GM12875 (cell line): ENCODE results near the gene TRIM47.

Experiments used
- H3K4me3 ChIP-seq: one replicate; pipeline ENCODE4 v1.5.1; 2011; ENCODE audit warnings: low read depth, low read length, control low read depth
- TF ChIP-seq, protein P1 (sequence below): IDR thresholded peaks from 2 replicates; pipeline ENCODE4 v1.5.1; 2011; ENCODE audit warnings: low read depth, mild to moderate bottlenecking, control low read depth, inconsistent platforms, low read length, moderate library complexity, borderline replicate concordance; ENCODE audit not compliant: insufficient read depth

The TRIM47 gene

DNA sequence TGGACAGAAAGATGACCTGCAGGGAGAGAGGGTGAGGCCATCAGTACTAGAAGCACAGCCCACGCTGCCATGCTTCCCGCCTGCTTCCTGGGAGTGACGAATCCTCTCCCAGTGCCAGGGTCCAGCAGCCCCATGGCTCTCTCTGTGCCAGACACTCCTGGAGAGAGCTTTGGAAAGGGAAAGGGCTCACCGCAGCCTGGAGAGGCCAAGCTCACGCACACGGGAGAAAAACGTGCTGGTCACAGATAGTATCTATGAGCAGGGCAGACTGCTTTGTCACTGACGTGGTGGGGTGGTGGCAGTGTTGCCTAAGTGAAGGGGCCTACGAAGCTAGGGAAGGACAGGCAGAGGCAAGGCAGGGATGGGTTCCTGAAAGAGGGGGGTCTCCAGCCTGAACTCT lies 28.7 kb downstream of the TRIM47 start:
- no peak overlapping the region for H3K4me3 ChIP-seq
- TF ChIP-seq, protein P1, sequence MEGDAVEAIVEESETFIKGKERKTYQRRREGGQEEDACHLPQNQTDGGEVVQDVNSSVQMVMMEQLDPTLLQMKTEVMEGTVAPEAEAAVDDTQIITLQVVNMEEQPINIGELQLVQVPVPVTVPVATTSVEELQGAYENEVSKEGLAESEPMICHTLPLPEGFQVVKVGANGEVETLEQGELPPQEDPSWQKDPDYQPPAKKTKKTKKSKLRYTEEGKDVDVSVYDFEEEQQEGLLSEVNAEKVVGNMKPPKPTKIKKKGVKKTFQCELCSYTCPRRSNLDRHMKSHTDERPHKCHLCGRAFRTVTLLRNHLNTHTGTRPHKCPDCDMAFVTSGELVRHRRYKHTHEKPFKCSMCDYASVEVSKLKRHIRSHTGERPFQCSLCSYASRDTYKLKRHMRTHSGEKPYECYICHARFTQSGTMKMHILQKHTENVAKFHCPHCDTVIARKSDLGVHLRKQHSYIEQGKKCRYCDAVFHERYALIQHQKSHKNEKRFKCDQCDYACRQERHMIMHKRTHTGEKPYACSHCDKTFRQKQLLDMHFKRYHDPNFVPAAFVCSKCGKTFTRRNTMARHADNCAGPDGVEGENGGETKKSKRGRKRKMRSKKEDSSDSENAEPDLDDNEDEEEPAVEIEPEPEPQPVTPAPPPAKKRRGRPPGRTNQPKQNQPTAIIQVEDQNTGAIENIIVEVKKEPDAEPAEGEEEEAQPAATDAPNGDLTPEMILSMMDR, result no peak

DNA sequence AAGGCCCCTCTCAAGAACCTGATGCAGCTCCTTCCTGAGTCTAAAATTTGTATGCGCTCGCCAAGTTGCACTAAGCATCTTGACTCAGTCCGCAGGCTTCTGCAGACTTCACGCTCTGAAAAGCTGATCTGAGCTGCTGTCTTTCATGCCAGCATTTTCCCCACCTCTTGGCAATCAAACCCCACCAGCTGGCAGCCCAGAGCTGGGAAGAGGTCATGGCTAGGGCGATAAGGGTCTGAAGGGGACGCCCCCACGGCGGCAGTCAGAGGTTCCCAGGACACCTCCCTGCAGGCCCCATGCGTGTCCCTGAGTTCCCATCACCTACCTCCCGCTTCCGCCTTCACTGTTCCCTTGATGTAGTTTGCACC lies 29.1 kb downstream of the TRIM47 start:
- TF ChIP-seq, protein P1, result no peak
- H3K4me3 ChIP-seq, result no peak overlapping the region

DNA sequence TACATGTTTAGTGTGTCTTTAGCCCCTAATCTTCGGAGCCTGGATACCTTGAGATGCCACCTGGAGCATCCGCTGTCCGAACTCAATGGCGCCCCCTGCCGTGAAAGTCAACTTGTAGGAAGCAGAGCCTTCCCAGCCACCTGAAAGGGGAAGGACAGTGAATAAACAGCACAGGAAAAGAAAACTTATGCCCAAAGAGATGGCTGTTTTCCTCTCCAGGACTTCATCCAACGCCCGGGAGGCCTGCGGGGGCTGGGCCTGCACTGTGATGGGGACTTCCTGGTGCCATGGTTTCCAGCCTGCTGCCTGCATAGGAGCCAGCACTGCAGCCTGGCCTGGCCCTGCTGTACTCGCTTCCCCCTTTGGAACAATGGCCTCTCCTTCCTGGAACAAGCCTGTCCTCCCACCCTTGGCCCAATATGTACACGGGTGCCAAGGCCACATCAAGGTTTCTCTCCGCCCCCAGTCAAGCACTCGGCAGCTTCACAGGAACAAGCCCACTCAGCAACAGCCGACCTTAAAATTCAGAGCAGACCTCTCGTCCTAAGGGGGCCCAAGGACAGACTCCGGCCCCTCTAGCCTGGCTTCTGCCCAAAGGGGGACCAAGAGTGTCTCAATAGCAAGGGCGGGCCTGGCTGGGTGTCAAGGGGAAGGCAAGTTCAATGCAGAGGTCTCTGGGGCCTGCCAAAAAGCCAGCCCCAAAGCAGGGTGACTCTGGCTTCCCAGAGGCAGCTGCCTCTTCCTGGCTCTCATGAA lies 29.7 kb downstream of the TRIM47 start:
- H3K4me3 ChIP-seq, result no peak overlapping the region
- TF ChIP-seq, protein P1, result peak; percentile 83

DNA sequence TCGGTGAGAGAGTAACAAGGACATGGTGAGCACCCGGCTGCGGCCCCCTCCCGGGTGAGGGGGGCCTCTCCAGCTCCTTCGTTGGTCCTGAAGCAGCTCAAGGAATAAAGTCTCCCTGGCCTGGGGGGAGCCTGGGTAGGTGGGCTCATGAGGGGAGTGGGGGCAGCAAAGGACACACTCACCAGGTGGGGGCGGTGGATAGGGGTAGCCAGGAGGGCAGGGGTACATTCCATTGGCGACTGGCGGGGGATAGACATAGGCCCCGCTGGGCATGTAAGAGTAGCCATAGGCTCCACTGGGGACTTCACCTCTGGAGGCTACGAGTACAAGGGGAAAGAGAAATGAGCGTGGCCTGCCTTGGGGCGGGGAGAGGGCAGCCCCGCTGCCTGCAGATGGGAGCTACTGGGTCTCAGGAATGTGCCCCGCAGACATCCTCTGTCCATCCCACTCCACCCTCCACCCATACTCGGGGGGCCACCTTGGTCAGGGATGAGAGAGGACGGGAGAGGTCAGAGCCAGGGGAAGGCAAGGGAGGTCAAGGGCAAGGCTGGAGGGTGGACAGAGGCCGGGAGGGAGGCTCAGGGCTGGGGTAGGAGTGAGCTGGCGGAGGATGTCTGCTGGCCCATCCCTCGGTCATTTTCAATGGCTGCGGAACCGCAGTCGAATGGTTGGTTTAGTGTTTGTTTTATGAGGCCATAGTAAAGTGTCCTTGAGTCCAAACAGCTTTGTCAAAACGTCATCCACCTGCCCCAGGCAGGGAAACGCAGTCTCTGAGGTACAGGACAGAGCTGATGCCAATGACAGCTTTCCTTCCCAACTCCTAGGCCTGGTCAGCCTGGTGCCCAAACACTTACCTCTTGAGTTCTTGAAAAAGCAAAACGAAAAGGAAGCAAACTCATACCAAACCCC lies 30.5 kb downstream of the TRIM47 start:
- no peak overlapping the region for H3K4me3 ChIP-seq
- TF ChIP-seq, protein P1, result no peak

DNA sequence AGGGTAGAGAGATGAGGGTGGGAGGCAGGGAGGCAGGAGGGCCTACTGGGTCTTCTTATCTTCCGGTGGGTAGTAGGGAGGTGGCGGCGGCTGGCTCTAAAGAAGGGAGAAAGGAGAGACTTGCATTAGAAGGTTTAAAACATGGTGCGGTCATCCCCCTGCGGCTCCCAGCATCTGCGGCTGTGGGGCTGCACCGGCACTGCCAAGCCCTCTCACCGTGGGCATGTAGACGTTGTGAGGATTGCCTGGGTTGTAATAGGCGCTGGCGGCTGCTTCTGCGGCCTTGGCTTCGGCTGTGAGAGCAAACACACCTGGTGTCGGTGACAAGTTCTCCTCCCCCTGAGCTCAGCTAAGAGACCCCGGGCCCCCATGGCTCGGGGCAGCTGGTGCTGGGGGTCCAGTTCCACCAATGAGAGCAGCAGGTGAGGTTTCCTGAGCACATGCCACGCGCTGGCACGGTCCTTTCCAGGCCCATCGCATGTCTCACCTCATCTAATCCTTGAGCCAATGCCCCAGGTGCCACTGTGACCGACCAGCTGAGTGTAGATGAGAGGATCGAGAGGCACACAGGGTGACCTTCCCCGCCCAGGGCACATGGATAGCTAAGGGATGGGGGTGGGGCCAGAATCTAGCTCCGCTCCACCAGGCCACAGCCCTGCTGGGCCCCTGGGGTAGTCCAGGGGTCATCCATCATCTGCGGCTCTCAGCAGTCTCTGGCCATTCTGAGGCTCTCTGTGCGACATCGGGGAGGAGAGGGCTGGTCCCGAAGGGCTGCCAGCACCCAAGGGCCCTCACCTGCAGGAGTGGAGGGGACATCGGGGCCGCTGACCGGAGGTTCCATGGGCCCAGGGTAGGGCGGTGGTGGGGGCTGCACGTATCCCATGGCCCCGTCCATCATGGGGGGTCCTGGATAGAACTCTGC lies 31.4 kb downstream of the TRIM47 start:
- no peak overlapping the region for H3K4me3 ChIP-seq
- TF ChIP-seq, protein P1, result no peak

DNA sequence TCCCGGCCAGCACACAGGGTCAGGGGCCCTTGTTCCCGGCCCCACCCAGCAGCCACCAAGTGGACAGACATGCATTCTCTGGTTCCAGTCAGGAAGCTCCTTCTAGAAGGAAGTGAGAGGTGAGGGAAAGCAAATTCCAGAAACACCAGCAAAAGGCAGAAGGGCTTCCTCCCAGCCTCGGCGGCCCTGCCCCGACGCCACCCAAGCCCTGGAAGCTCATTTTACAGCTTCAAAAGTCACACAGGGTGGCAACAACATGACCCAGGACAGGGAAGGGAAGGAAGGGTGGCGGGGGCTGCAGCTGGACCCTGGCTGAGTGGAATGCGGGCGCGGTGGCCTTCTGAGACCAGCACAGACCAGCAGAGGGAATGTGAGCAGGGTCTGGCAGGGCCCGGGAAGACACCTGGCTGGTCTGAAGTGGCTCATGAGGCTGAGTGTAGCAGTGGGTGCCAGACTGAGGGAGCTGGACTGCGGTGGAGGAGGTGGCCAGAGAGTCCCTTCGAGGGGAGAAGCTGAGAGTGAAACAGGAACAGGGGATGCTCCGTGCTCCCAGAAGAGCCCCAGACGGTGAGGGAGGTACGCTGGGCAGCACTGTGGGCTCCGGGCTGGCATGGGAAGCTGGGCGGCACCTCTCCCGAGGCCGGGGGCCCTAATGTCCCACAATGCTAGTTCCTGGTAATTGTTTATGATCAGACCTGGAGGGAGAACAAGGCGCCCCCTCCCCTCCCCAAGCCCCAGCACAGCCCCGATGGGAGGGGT lies 32.3 kb downstream of the TRIM47 start:
- H3K4me3 ChIP-seq, result no peak overlapping the region
- TF ChIP-seq, protein P1, result no peak
